Endothelial cell (in vitro differentiated cells): ENCODE results near the gene PTPN14. TPM values are rescaled to one million over a fixed set of nuclear protein-coding genes. Genes with fewer than 3 reads are reported as not detected.

ENCODE experiments used
- DNase-seq: peaks from one replicate; pipeline ENCODE4 v3.0.0; 2021; ENCODE audit warnings: low spot score
- H3K27ac Mint-ChIP-seq: one replicate; pipeline ENCODE4 v1.8.0; 2021; ENCODE audit warnings: mixed read lengths, inconsistent platforms; ENCODE audit not compliant: unreplicated experiment
- H3K27me3 Mint-ChIP-seq: one replicate; pipeline ENCODE4 v1.8.0; 2021; ENCODE audit warnings: mild to moderate bottlenecking, moderate library complexity, mixed read lengths, inconsistent platforms; ENCODE audit not compliant: unreplicated experiment
- H3K36me3 Mint-ChIP-seq: one replicate; pipeline ENCODE4 v1.8.0; 2021; ENCODE audit warnings: mild to moderate bottlenecking, low read depth, mixed read lengths, inconsistent platforms; ENCODE audit not compliant: unreplicated experiment
- H3K4me1 Mint-ChIP-seq: one replicate; pipeline ENCODE4 v1.8.0; 2021; ENCODE audit warnings: mild to moderate bottlenecking, mixed read lengths, inconsistent platforms; ENCODE audit not compliant: unreplicated experiment
- H3K4me3 Mint-ChIP-seq: one replicate; pipeline ENCODE4 v1.8.0; 2021; ENCODE audit warnings: mild to moderate bottlenecking, mixed read lengths, inconsistent platforms; ENCODE audit not compliant: unreplicated experiment
- H3K9me3 Mint-ChIP-seq: one replicate; pipeline ENCODE4 v1.8.0; 2021; ENCODE audit warnings: mixed read lengths, inconsistent platforms; ENCODE audit not compliant: unreplicated experiment
- CTCF ChIP-seq: fragments of 200-600 bp; sonication (generic); IDR thresholded peaks from one replicate; pipeline ENCODE4 v1.5.0; 2021; ENCODE audit warnings: antibody characterized with exemption; ENCODE audit not compliant: unreplicated experiment
- total RNA-seq: library from RNA; stranded (reverse); fragmentation: NEBNext Ultra II Directional; extraction: Animal tissue kit (Norgen Biotek cat#: 25700); gene quantifications from one replicate; pipeline ENCODE4 v1.2.1, GENCODE V29; 2021; ENCODE audit not compliant: unreplicated experiment

PTPN14 gene
- total RNA-seq, 1 donor from 2014 or later = 46.3 TPM

DNA sequence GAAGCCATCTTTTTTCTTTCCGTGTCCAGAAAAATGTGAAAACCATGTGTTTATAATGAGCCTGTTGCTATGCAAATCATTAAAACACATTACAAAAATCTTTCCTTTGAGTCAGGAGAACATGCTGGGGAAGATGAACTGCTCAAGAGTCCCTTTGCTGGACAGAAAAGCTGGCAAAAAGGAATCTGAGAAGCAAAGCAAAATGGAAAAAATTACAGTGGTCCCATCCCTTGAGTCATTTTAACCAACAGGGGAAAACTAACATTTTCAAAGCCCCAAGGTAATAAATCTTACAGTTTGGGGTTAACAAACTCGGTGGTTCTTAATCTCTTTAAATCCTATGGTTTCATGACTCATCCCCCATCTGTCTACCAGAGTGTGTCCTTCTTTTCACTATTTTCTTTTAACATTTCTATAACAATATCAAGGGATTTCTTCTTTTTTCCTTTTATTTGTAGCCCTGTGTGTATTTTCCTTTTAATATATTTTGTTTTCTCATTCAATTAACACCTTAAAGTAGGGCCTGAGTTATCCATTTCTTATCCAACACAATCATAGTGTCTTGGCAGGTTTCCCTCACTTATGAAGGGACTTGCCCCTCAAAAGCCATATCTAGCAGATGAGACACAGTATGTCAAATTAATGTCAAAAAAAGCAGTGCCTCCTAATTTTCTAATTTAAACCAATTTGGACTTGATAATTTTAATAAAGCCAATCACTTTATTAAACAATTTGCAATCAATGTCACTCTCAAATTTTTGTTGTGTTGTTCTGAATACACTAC is 105.4 kb downstream of the PTPN14 start:
- H3K27ac Mint-ChIP-seq = no peak overlapping the region
- H3K9me3 Mint-ChIP-seq = no peaks in the 10 kb centered on the region
- no peak overlapping the region for H3K4me3 Mint-ChIP-seq
- H3K27me3 Mint-ChIP-seq = no peaks in the 10 kb centered on the region
- H3K4me1 Mint-ChIP-seq = peaks cover 17% of the 10 kb centered on the region
- H3K36me3 Mint-ChIP-seq = peaks cover 4% of the 10 kb centered on the region
- no peak for TF ChIP-seq CTCF
- DNase-seq = no peak

DNA sequence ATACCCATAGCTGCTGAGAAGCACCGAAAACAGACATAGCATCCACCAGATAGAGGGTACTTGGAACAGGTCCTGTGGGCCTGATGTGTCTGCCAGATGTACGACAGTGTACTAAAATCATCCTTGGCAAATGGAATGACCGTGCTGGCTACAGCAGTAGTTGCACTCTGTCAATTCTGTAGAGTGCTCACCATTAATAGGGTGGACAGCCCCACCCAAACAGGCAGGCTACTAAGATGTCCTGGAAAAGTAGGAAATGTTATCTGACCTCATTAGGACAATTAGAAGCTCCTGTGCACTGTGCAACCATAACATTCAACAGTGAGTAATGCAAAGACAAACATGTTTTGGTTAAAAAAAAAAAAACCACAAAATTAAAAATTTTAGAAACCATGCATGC is 106.2 kb downstream of the PTPN14 start:
- H3K27ac Mint-ChIP-seq = no peak overlapping the region
- peaks cover 4% of the 10 kb centered on the region for H3K36me3 Mint-ChIP-seq
- H3K9me3 Mint-ChIP-seq = no peaks in the 10 kb centered on the region
- no peak for TF ChIP-seq CTCF
- H3K4me1 Mint-ChIP-seq = peaks cover 25% of the 10 kb centered on the region
- H3K27me3 Mint-ChIP-seq = no peaks in the 10 kb centered on the region
- no peak overlapping the region for H3K4me3 Mint-ChIP-seq
- no peak for DNase-seq

- Mint-ChIP-seq H3K4me3 (no peak overlapping the region), H3K36me3 (peaks cover 2% of the 10 kb centered on the region), H3K27ac (no peak overlapping the region), H3K27me3 (no peaks in the 10 kb centered on the region), H3K4me1 (peaks cover 34% of the 10 kb centered on the region), H3K9me3 (no peaks in the 10 kb centered on the region)
- TF ChIP-seq CTCF = no peak
- DNase-seq = no peak
Observed at GRCh38 chr1:214444182-214444939, 107.0 kb downstream of the PTPN14 start.

- Mint-ChIP-seq H3K9me3 (no peaks in the 10 kb centered on the region), H3K4me3 (no peak overlapping the region), H3K4me1 (peaks cover 43% of the 10 kb centered on the region), H3K36me3 (no peaks in the 10 kb centered on the region), H3K27ac (peak overlapping the region; percentile 57), H3K27me3 (no peaks in the 10 kb centered on the region)
- DNase-seq = no peak
- no peak for TF ChIP-seq CTCF
Observed at GRCh38 chr1:214441119-214441518, 110.3 kb downstream of the PTPN14 start.
